Uterus (tissue), 4 donors: Measurements from ENCODE around the gene PSAPL1. TPM values are rescaled to one million over a fixed set of nuclear protein-coding genes. Genes with fewer than 3 reads are reported as not detected.

ENCODE experiments used
- DNase-seq, 2 donors: peaks; one replicate each; pipeline ENCODE4 v3.0.0-alpha.2; 2019 to 2020
- H3K27ac ChIP-seq, 2 donors: fragments of 200-600 bp; sonication (generic); 1 replicate in 1 of 2; 2 replicates in 1 of 2; pipeline ENCODE4 v1.5.1; 2016 to 2018
- H3K27me3 ChIP-seq, 2 donors: fragments of 200-600 bp; sonication (generic); one replicate each; pipeline ENCODE4 v1.5.1; 2018 to 2019; ENCODE audit warnings: control low read depth in 1 of 2
- H3K36me3 ChIP-seq, 2 donors: fragments of 200-600 bp; sonication (generic); one replicate each; pipeline ENCODE4 v1.5.1; 2019; ENCODE audit warnings: control low read depth in 1 of 2
- H3K4me1 ChIP-seq, 2 donors: fragments of 200-600 bp; sonication (generic); one replicate each; pipeline ENCODE4 v1.5.1; 2018 to 2019; ENCODE audit warnings: control low read depth in 1 of 2
- H3K4me3 ChIP-seq, 2 donors: fragments of 200-600 bp; sonication (generic); 1 replicate in 1 of 2; 2 replicates in 1 of 2; pipeline ENCODE4 v1.5.1; 2018 to 2019; ENCODE audit warnings: mild to moderate bottlenecking in 1 of 2
- H3K9me3 ChIP-seq, 2 donors: fragments of 200-600 bp; sonication (generic); one replicate each; pipeline ENCODE4 v1.5.1; 2019; ENCODE audit warnings: control low read depth in 1 of 2
- POLR2A ChIP-seq, 2 donors: fragments of 450-650 bp; IDR thresholded peaks; one replicate each; pipeline ENCODE4 v1.6.1; 2016; ENCODE audit warnings: antibody characterized with exemption in 2 of 2, mild to moderate bottlenecking in 1 of 2, moderate library complexity in 1 of 2
- intact Hi-C: fragments of 100-400 bp; cut with DNase I; formaldehyde crosslinking; loops from one replicate; pipeline ENCODE4 v1.15.1; 2023; ENCODE audit warnings: low total_unique reads
- total RNA-seq, 4 donors: library from RNA; depleted of rRNA in 3 of 4; stranded (reverse); fragments of >200 nt in 3 of 4; gene quantifications; one replicate each; pipeline versions ENCODE4 v1.1.0 to v1.2.4, GENCODE V29; 2014 to 2023
- TF ChIP-seq, protein P1 (sequence below), 4 experiments: fragments of 200-600 bp in 2 of 4; fragments of 450-650 bp in 2 of 4; sonication (generic) in 2 of 4; IDR thresholded peaks; one replicate each; pipeline ENCODE4 v1.5.1; 2016 to 2019; ENCODE audit warnings: antibody characterized with exemption in 4 of 4, mild to moderate bottlenecking in 2 of 4, moderate library complexity in 1 of 4
- donor health status: DM: yes; HTN: yes; CAD: no.

PSAPL1 gene
- total RNA-seq, 4 donors from 2014 or later, result not detected

DNA sequence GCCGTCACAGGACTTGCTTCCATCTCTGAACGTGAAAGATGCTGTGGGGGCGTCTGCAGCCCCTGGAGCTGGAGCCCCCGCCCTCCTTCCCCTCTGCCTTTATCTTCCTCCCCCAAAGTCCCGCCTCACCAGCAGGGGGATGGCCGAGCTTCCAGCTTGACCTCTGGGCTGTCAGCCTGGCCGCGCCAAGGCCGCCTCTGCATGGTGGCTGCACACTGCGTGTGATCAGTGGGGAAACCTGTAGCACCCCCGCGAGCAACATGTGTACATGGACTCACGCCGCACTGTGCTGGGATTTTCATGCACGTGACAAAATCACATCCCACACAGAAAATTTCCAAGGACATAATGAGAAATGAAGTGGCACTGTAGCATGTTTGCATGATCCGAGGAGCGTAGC lies 26.5 kb upstream of the PSAPL1 start:
- Histone ChIP-seq H3K36me3 (no peaks in the 10 kb centered on the region), H3K27me3 (no peaks in the 10 kb centered on the region), H3K4me1 (no peaks in the 10 kb centered on the region), H3K9me3 (no peaks in the 10 kb centered on the region), H3K4me3 (no peak overlapping the region), H3K27ac (no peak overlapping the region)
- intact Hi-C loops, result no loop called here
- TF ChIP-seq, protein P1, sequence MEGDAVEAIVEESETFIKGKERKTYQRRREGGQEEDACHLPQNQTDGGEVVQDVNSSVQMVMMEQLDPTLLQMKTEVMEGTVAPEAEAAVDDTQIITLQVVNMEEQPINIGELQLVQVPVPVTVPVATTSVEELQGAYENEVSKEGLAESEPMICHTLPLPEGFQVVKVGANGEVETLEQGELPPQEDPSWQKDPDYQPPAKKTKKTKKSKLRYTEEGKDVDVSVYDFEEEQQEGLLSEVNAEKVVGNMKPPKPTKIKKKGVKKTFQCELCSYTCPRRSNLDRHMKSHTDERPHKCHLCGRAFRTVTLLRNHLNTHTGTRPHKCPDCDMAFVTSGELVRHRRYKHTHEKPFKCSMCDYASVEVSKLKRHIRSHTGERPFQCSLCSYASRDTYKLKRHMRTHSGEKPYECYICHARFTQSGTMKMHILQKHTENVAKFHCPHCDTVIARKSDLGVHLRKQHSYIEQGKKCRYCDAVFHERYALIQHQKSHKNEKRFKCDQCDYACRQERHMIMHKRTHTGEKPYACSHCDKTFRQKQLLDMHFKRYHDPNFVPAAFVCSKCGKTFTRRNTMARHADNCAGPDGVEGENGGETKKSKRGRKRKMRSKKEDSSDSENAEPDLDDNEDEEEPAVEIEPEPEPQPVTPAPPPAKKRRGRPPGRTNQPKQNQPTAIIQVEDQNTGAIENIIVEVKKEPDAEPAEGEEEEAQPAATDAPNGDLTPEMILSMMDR (IDR thresholded peaks at IDR 0.05), result no peak
- no peak for TF ChIP-seq POLR2A (IDR thresholded peaks at IDR 0.05)
- no peak for DNase-seq

DNA sequence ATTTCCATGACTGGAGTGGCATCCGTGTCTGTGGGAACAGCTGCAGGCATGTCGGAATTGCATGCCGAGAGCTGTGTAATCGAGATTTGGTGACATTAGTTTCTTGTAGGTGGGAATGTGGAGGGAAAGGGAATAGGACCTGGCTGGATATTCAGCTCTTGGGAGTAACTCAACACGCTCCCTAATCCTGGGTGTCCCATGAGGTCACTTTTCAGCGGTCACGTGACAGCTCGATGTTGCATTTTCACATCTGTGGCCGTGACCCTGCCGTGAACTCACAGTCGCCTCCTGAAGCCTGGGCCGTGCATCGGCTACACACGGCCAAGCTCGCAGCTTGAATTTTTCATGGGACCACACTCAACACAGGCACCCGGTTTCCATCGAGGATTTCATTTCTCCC lies 25.8 kb upstream of the PSAPL1 start:
- TF ChIP-seq, protein P1 (IDR thresholded peaks at IDR 0.05), result no peak
- TF ChIP-seq POLR2A (IDR thresholded peaks at IDR 0.05), result no peak
- Histone ChIP-seq H3K4me1 (no peaks in the 10 kb centered on the region), H3K9me3 (no peaks in the 10 kb centered on the region), H3K27me3 (no peaks in the 10 kb centered on the region), H3K36me3 (no peaks in the 10 kb centered on the region), H3K27ac (no peak overlapping the region), H3K4me3 (no peak overlapping the region)
- intact Hi-C loops, result no loop called here
- peak in 1 of 2 donors; percentile 33 for DNase-seq

DNA sequence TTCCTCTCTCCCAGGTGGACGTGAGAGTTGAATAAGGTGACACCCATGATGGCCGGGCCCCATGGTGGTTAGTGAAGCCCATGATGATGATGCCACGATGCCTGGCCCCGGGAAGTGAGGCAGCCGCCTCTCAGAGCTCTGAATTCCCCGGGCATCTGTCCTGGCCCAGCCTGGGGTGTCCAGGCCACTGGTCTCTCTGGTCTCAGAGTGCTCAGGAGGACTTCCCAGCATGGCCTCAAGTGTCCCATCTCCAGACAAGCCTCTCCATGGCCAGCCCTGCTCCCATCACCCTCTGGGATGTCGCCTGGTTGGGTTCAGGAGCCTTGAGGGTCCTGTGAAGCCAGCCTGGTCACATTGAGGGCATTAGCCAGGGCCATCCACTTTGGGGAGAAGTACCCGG lies 24.7 kb upstream of the PSAPL1 start:
- H3K9me3 ChIP-seq, result no peaks in the 10 kb centered on the region
- H3K4me3 ChIP-seq, result no peak overlapping the region
- no peak for DNase-seq
- no peaks in the 10 kb centered on the region for H3K27me3 ChIP-seq
- H3K4me1 ChIP-seq, result no peaks in the 10 kb centered on the region
- no peaks in the 10 kb centered on the region for H3K36me3 ChIP-seq
- H3K27ac ChIP-seq, result no peak overlapping the region
- TF ChIP-seq POLR2A (IDR thresholded peaks at IDR 0.05), result no peak
- TF ChIP-seq, protein P1 (IDR thresholded peaks at IDR 0.05), result no peak
- intact Hi-C loops, result no loop called here

DNA sequence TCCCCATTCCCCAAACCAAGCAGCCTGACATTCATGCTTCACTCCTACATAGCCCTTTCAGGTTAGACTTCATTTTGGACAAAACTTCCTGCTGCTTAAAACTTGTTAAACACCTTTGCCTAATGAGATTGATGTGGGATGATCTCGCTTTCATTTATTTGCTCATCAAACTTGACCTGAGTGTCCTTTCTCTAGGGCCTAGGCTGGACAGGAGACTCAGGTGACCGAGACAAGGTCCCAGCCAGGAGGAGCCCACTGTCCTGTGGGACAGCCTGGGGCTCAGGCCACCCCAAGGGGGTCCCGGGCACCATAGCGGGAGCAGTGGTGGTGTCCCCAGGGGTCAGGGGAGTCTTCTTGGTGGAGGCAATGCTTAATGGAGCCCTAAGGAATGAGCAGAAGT lies 23.7 kb upstream of the PSAPL1 start:
- no peaks in the 10 kb centered on the region for H3K27me3 ChIP-seq
- no peaks in the 10 kb centered on the region for H3K9me3 ChIP-seq
- H3K27ac ChIP-seq, result no peak overlapping the region
- intact Hi-C loops, result no loop called here
- no peaks in the 10 kb centered on the region for H3K4me1 ChIP-seq
- no peak for TF ChIP-seq POLR2A (IDR thresholded peaks at IDR 0.05)
- TF ChIP-seq, protein P1 (IDR thresholded peaks at IDR 0.05), result no peak
- H3K4me3 ChIP-seq, result no peak overlapping the region
- DNase-seq, result no peak
- H3K36me3 ChIP-seq, result no peaks in the 10 kb centered on the region

DNA sequence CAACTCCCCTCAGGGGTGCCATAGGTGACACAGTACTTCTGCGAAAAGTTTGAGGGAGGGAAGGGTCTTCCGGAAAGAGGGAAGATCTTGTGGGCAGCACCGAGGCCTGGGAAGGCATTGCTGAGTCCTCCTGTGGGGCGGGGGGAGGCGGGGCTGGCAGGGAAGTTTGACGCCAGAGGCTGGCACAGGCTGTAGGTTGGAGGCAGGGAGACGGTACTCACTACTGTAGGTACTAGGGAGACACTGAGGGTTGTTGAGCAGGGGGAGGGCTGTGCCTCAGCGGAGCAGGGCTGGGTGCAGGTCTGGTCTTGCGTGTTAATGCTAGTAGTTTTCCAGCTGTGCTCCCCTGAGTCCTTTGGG lies 23.3 kb upstream of the PSAPL1 start:
- Histone ChIP-seq H3K36me3 (no peaks in the 10 kb centered on the region), H3K27me3 (no peaks in the 10 kb centered on the region), H3K9me3 (no peaks in the 10 kb centered on the region), H3K4me1 (no peaks in the 10 kb centered on the region), H3K27ac (no peak overlapping the region), H3K4me3 (no peak overlapping the region)
- no peak for DNase-seq
- intact Hi-C loops, result no loop called here
- no peak for TF ChIP-seq POLR2A (IDR thresholded peaks at IDR 0.05)
- TF ChIP-seq, protein P1 (IDR thresholded peaks at IDR 0.05), result no peak
